ENCODE measurements around the gene CCR5AS.

Gene CCR5AS

DNA sequence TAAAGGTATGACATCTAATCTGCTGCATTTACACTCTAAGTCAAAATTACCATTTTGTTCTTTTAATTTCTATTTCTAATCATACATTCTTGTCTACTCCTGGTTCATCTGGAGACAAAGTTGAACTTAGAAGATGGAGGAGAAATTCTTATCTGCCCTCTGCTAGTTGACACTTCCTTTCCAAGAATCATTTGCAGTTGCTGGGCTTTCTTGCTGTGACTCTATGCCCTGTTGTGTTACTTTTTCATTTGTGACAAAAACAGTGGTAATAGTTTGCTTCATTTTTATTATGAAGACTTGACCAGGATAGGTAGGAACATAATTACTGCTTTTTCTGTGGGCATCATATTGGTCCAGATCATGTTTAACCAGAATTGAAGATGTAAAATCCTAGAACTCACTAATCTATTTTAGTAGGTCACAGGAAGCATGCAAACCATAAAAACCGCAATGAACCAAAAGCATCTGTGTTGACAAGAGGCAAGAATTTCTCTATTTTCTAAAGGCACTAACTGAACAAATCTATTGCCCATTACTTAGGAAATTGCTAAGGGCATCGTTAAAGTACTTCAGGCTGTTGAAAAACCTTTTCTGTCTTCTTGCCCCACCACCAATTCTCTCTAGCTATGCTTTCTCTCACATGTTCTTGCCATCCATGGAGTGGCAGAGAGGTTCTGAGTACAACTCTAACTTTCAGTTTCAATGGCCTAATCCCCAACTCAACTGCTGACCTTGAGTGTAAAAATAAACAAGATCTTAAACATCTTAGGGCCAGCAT is 57.2 kb downstream of the CCR5AS start:
- no peak for DNase-seq (ENCODE audit: low spot score)
- H3K27me3 ChIP-seq = no peaks in the 10 kb centered on the region
- no peaks in the 10 kb centered on the region for H3K4me1 Mint-ChIP-seq
- no peak overlapping the region for H3K9ac ChIP-seq
- no peak overlapping the region for H3K4me2 ChIP-seq
- no peaks in the 10 kb centered on the region for H4K20me1 ChIP-seq (ENCODE audit: low read depth)
- H3K27me3 Mint-ChIP-seq (ENCODE audit: insufficient read depth, low read depth) = no peaks in the 10 kb centered on the region
- H3K27ac ChIP-seq = no peak overlapping the region
- no peaks in the 10 kb centered on the region for H3K79me2 ChIP-seq (ENCODE audit: low read depth)
- H3K9me3 Mint-ChIP-seq = peaks cover 4% of the 10 kb centered on the region
- no peaks in the 10 kb centered on the region for H3K9me3 ChIP-seq (ENCODE audit: low read depth)
- H3F3A ChIP-seq (ENCODE audit: low read depth) = no peaks in the 10 kb centered on the region
- no peaks in the 10 kb centered on the region for H3K36me3 ChIP-seq
- no peak overlapping the region for H2AFZ ChIP-seq (replicated peaks)
- H3K27ac Mint-ChIP-seq = no peak overlapping the region
- no peaks in the 10 kb centered on the region for H3K36me3 Mint-ChIP-seq
- TF ChIP-seq CTCF (IDR thresholded peaks at IDR 0.05) (no peak), EZH2phosphoT487 (IDR thresholded peaks at IDR 0.05) (no peak), EZH2 (IDR thresholded peaks at IDR 0.05) (no peak)
- H3K4me1 ChIP-seq = no peaks in the 10 kb centered on the region
- H3K4me3 ChIP-seq = no peak overlapping the region
- H3K4me3 Mint-ChIP-seq = no peak overlapping the region

DNA sequence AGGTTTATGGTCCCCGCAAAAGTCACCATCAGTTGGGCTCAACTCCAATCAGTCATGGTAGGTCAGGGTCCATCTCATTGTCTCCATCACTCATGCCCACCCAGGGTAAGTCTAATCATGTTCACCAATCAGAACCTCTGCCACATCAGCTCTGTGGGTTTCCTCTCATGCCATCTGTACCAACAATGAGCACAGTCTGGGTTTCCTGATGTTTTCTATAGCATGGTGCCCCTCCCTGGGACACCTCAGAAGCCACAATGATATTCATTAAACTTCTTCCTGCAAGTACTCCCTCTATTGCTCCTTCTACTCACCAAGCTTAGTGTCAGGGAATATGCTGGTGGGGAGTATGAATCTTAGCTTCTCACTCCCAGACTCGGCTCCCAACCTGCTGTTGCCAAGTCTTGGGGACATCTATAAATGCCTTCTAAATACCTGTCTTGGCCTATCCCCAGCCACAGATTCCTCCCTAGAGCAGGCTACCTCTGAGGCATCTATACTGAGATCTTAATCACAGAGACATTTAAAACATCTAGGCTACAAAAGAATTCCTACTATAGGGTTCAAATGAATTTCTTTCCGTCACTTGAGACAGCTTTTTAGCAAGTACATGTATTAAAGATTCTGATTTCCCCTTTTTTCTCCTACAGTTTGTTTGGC is 57.9 kb downstream of the CCR5AS start:
- no peaks in the 10 kb centered on the region for H3K4me1 Mint-ChIP-seq
- Histone ChIP-seq H4K20me1 (ENCODE audit: low read depth) (no peaks in the 10 kb centered on the region), H3K9ac (no peak overlapping the region), H3K4me2 (no peak overlapping the region), H3K79me2 (ENCODE audit: low read depth) (no peaks in the 10 kb centered on the region), H3F3A (ENCODE audit: low read depth) (no peaks in the 10 kb centered on the region), H3K27me3 (no peaks in the 10 kb centered on the region), H3K9me3 (ENCODE audit: low read depth) (no peaks in the 10 kb centered on the region), H3K4me3 (no peak overlapping the region), H3K4me1 (no peaks in the 10 kb centered on the region), H3K36me3 (no peaks in the 10 kb centered on the region), H3K27ac (no peak overlapping the region), H2AFZ (replicated peaks) (no peak overlapping the region)
- H3K36me3 Mint-ChIP-seq = no peaks in the 10 kb centered on the region
- peaks cover 4% of the 10 kb centered on the region for H3K9me3 Mint-ChIP-seq
- TF ChIP-seq CTCF (IDR thresholded peaks at IDR 0.05) (no peak), EZH2phosphoT487 (IDR thresholded peaks at IDR 0.05) (no peak), EZH2 (IDR thresholded peaks at IDR 0.05) (no peak)
- DNase-seq (ENCODE audit: low spot score) = no peak
- H3K27ac Mint-ChIP-seq = no peak overlapping the region
- H3K27me3 Mint-ChIP-seq (ENCODE audit: insufficient read depth, low read depth) = no peaks in the 10 kb centered on the region
- no peak overlapping the region for H3K4me3 Mint-ChIP-seq

- H3F3A ChIP-seq (ENCODE audit: low read depth) = no peaks in the 10 kb centered on the region
- TF ChIP-seq EZH2 (IDR thresholded peaks at IDR 0.05) (no peak), CTCF (IDR thresholded peaks at IDR 0.05) (no peak), EZH2phosphoT487 (IDR thresholded peaks at IDR 0.05) (no peak)
- no peaks in the 10 kb centered on the region for H3K27me3 Mint-ChIP-seq (ENCODE audit: insufficient read depth, low read depth)
- H3K4me1 ChIP-seq = no peaks in the 10 kb centered on the region
- no peaks in the 10 kb centered on the region for H3K36me3 ChIP-seq
- H3K27me3 ChIP-seq = no peaks in the 10 kb centered on the region
- no peaks in the 10 kb centered on the region for H3K36me3 Mint-ChIP-seq
- H2AFZ ChIP-seq (replicated peaks) = no peak overlapping the region
- H3K4me1 Mint-ChIP-seq = no peaks in the 10 kb centered on the region
- no peaks in the 10 kb centered on the region for H3K79me2 ChIP-seq (ENCODE audit: low read depth)
- H3K27ac Mint-ChIP-seq = no peak overlapping the region
- H4K20me1 ChIP-seq (ENCODE audit: low read depth) = no peaks in the 10 kb centered on the region
- H3K9ac ChIP-seq = no peak overlapping the region
- H3K27ac ChIP-seq = no peak overlapping the region
- no peak overlapping the region for H3K4me2 ChIP-seq
- no peak overlapping the region for H3K4me3 Mint-ChIP-seq
- DNase-seq (ENCODE audit: low spot score) = no peak
- H3K9me3 ChIP-seq (ENCODE audit: low read depth) = no peaks in the 10 kb centered on the region
- H3K9me3 Mint-ChIP-seq = peaks cover 7% of the 10 kb centered on the region
- no peak overlapping the region for H3K4me3 ChIP-seq
Observed at GRCh38 chr3:46344476-46344875, 62.4 kb downstream of the CCR5AS start.

Data from neural progenitor cell (in vitro differentiated cells).